Measurements from ENCODE around the gene ANKRD11.

DNA sequence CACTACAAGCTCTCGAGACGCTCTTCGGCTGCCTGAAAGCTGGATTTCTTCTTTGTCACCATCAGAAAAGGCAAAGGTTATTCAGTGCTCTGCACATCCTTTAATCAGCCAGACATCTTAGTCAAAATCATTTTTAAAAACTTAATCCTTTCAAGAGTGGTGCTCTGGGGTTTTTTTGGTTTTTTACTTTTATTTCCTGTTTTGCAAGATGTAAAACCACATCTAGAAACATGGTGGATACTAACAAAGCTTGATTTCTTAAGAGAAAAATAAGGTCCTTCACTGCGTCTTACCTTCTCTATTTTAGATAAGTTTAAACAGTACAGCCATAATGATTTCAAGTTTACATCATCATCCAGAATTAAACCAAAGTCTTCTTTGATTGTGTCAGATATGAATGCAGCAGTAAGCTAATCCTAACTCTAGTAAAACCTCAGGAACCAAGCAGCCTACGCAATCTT is 6.3 kb downstream of the ANKRD11 start:
- TF ChIP-seq POLR2AphosphoS5 (IDR thresholded peaks at IDR 0.05; ENCODE audit: low read depth, low read length), result no peak
- no peak for TF ChIP-seq TAF1 (IDR thresholded peaks at IDR 0.05; ENCODE audit: borderline replicate concordance, insufficient read depth, low read length)
- no peak for TF ChIP-seq FOXP2 (optimal IDR thresholded peaks at IDR 0.05; ENCODE audit: borderline replicate concordance, extremely low read depth, extremely low read length, insufficient read depth)
- TF ChIP-seq, protein P1, sequence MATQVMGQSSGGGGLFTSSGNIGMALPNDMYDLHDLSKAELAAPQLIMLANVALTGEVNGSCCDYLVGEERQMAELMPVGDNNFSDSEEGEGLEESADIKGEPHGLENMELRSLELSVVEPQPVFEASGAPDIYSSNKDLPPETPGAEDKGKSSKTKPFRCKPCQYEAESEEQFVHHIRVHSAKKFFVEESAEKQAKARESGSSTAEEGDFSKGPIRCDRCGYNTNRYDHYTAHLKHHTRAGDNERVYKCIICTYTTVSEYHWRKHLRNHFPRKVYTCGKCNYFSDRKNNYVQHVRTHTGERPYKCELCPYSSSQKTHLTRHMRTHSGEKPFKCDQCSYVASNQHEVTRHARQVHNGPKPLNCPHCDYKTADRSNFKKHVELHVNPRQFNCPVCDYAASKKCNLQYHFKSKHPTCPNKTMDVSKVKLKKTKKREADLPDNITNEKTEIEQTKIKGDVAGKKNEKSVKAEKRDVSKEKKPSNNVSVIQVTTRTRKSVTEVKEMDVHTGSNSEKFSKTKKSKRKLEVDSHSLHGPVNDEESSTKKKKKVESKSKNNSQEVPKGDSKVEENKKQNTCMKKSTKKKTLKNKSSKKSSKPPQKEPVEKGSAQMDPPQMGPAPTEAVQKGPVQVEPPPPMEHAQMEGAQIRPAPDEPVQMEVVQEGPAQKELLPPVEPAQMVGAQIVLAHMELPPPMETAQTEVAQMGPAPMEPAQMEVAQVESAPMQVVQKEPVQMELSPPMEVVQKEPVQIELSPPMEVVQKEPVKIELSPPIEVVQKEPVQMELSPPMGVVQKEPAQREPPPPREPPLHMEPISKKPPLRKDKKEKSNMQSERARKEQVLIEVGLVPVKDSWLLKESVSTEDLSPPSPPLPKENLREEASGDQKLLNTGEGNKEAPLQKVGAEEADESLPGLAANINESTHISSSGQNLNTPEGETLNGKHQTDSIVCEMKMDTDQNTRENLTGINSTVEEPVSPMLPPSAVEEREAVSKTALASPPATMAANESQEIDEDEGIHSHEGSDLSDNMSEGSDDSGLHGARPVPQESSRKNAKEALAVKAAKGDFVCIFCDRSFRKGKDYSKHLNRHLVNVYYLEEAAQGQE (IDR thresholded peaks at IDR 0.05; ENCODE audit: insufficient read depth in 1 of 2, low read depth in 2 of 2, low read length in 2 of 2), result no peak
